A549 (cell line): ENCODE results near the gene ATG13. TPM values are rescaled to one million over a fixed set of nuclear protein-coding genes. Genes with fewer than 3 reads are reported as not detected.

Experiments
- ATAC-seq, 2 experiments: fragments of 200-7000 bp in 1 of 2; fragments of >200 bp in 1 of 2; cut with Nextera tagmentation in 1 of 2; cut with Tn5 transposase in 1 of 2; 3 replicates each; pipeline versions ENCODE4 v1.8.0 to v1.9.1; 2018 to 2020; ENCODE audit warnings: mild to moderate bottlenecking in 1 of 2, moderate library complexity in 1 of 2
- CTCF ChIA-PET: fragments of 300-600 bp; sonication (Branson Sonifier 250); formaldehyde crosslinking; extraction: SDS; loops from one replicate; lab custom pipeline; 2021; ENCODE audit warnings: antibody characterized with exemption, inconsistent platforms; lab: Yijun Ruan, JAX
- POLR2A ChIA-PET: fragments of 350-600 bp; formaldehyde crosslinking; extraction: SDS; loops from one replicate; lab custom pipeline; 2021; ENCODE audit warnings: antibody characterized with exemption, inconsistent platforms; lab: Yijun Ruan, JAX
- DNase-seq, 2 experiments: peaks; one replicate each; pipeline versions ENCODE4 v3.0.0 to v3.0.0-alpha.2; 2011 to 2016; ENCODE audit warnings: low read depth in 1 of 2, low spot score in 1 of 2
- FAIRE-seq: peaks from 2 replicates; lab custom pipeline; 2011; peaks lifted over from hg19 to GRCh38; lab: Jason Lieb, UNC
- H3K27ac ChIP-seq, 2 experiments: fragments of >200 bp; sonication (Bioruptor Twin); formaldehyde crosslinking; 3 replicates each; pipeline ENCODE4 v1.5.1; 2016 to 2017
- H3K4me1 ChIP-seq: fragments of >200 bp; sonication (Bioruptor Twin); formaldehyde crosslinking; 3 replicates; pipeline ENCODE4 v1.6.1; 2016
- H3K4me2 ChIP-seq: fragments of >200 bp; sonication (Bioruptor Twin); formaldehyde crosslinking; 3 replicates; pipeline ENCODE4 v1.6.1; 2016
- H3K4me3 ChIP-seq: fragments of >200 bp; sonication (Bioruptor Twin); formaldehyde crosslinking; 3 replicates; pipeline ENCODE4 v1.5.1; 2016
- H3K9me3 ChIP-seq: fragments of >200 bp; sonication (Bioruptor Twin); formaldehyde crosslinking; 3 replicates; pipeline ENCODE4 v1.6.1; 2016
- BCL3 ChIP-seq: fragments of >200 bp; sonication (Bioruptor Twin); formaldehyde crosslinking; IDR thresholded peaks from 3 replicates; pipeline ENCODE4 v1.6.1; 2016
- BHLHE40 ChIP-seq: IDR thresholded peaks from 2 replicates; pipeline ENCODE4 v1.6.1; 2012; ENCODE audit warnings: low read depth, low read length, inconsistent platforms
- CBX2 ChIP-seq: fragments of 200-600 bp; sonication (generic); IDR thresholded peaks from 2 replicates; pipeline ENCODE4 v1.6.1; 2016; ENCODE audit warnings: low read depth, mild to moderate bottlenecking, borderline replicate concordance
- CHD2 ChIP-seq: fragments of 150-350 bp; IDR thresholded peaks from 2 replicates; pipeline ENCODE4 v1.6.1; 2014; ENCODE audit warnings: low read length; ENCODE audit not compliant: partially characterized antibody
- CTCF ChIP-seq: fragments of >200 bp; sonication (Bioruptor Twin); formaldehyde crosslinking; IDR thresholded peaks from 3 replicates; pipeline ENCODE4 v1.5.1; 2016
- EHF ChIP-seq: fragments of 250-450 bp; sonication (Bioruptor Pico); IDR thresholded peaks from 2 replicates; pipeline ENCODE4 v1.5.0; 2020; ENCODE audit warnings: mild to moderate bottlenecking
- FOSL2 ChIP-seq, 2 experiments: fragments of 450-650 bp in 1 of 2; fragments of >200 bp in 1 of 2; sonication (Bioruptor Twin) in 1 of 2; formaldehyde crosslinking; IDR thresholded peaks; 2 replicates each; pipeline versions ENCODE4 v1.5.0 to v1.6.1; 2016 to 2020; ENCODE audit warnings: mild to moderate bottlenecking in 1 of 2, moderate library complexity in 1 of 2
- HEYL ChIP-seq: fragments of 250-450 bp; sonication (Bioruptor Pico); IDR thresholded peaks from 2 replicates; pipeline ENCODE4 v1.8.0; 2021; ENCODE audit warnings: mild to moderate bottlenecking, moderate library complexity
- HOXB13 ChIP-seq: fragments of 250-450 bp; sonication (Bioruptor Pico); IDR thresholded peaks from 2 replicates; pipeline ENCODE4 v1.5.0; 2020; ENCODE audit warnings: low read depth, mild to moderate bottlenecking, moderate library complexity
- JUN ChIP-seq, 2 experiments: fragments of >200 bp; sonication (Bioruptor Twin); formaldehyde crosslinking; IDR thresholded peaks; 2 replicates in 1 of 2; 3 replicates in 1 of 2; pipeline ENCODE4 v1.6.1; 2016 to 2017
- MAX ChIP-seq: IDR thresholded peaks from 2 replicates; pipeline ENCODE4 v1.6.1; 2012
- MYC ChIP-seq: IDR thresholded peaks from 2 replicates; pipeline ENCODE4 v1.6.1; 2012; ENCODE audit warnings: mild to moderate bottlenecking, inconsistent platforms, low read length, improper control_type of control experiment, borderline replicate concordance
- POLR2A ChIP-seq: IDR thresholded peaks from 2 replicates; pipeline ENCODE4 v1.6.1; 2012; ENCODE audit warnings: mild to moderate bottlenecking, low read length
- RFX5 ChIP-seq: fragments of 450-650 bp; IDR thresholded peaks from 2 replicates; pipeline ENCODE4 v1.7.1; 2014; ENCODE audit warnings: antibody characterized with exemption, mild to moderate bottlenecking, moderate library complexity
- SREBF2 ChIP-seq: fragments of 450-650 bp; IDR thresholded peaks from 2 replicates; pipeline ENCODE4 v1.6.1; 2014; ENCODE audit warnings: mild to moderate bottlenecking, moderate library complexity
- TP53 ChIP-seq: fragments of 250-450 bp; sonication (Bioruptor Pico); IDR thresholded peaks from 2 replicates; pipeline ENCODE4 v1.5.0; 2021; ENCODE audit warnings: mild to moderate bottlenecking, moderate library complexity
- ZNF302 ChIP-seq: fragments of 250-450 bp; sonication (Bioruptor Pico); IDR thresholded peaks from 2 replicates; pipeline ENCODE4 v1.9.0; 2021; ENCODE audit warnings: inconsistent platforms, mild to moderate bottlenecking, moderate library complexity
- ZSCAN20 ChIP-seq: fragments of 250-450 bp; sonication (Bioruptor Pico); IDR thresholded peaks from 2 replicates; pipeline ENCODE4 v1.8.0; 2022; ENCODE audit warnings: mild to moderate bottlenecking, moderate library complexity
- WGBS: methylation state at CpG from one replicate; pipeline ENCODE4 v1.1.6; 2017; ENCODE audit errors: missing lambda C conversion rate; 5-methylcytosine and 5-hydroxymethylcytosine counted together
- polyA plus RNA-seq, 4 experiments: library from polyadenylated mRNA; depleted of rRNA in 3 of 4; stranded (reverse); fragments of >200 nt; fragmentation: RNase III in 1 of 4; extraction: RNeasy Plus Mini Kit Qiagen cat#74134 plus additional on column Dnase treatment in 1 of 4; gene quantifications; 2 replicates in 3 of 4; 3 replicates in 1 of 4; pipeline ENCODE4 v1.2.3, GENCODE V29; 2011 to 2017

ATG13 gene
- polyA plus RNA-seq, 2 of the 4 experiments (the other 2 are of a cell fraction), result 39.5 to 58.6 TPM

GRCh38 chr11:46597609-46598219 lies 19.6 kb upstream of the ATG13 start:
- TF ChIP-seq ZSCAN20, result no peak
- TF ChIP-seq POLR2A, result no peak
- no peak for TF ChIP-seq ZNF302 (CRISPR knock-in tag)
- no peak for TF ChIP-seq RFX5
- TF ChIP-seq CTCF, result no peak
- no peak for ATAC-seq
- Histone ChIP-seq H3K9me3 (no peaks in the 10 kb centered on the region), H3K4me3 (no peak overlapping the region), H3K4me2 (no peak overlapping the region), H3K27ac (no peak overlapping the region), H3K4me1 (peaks cover 5% of the 10 kb centered on the region; the same call in 1 of the 3 replicates)
- ChIA-PET CTCF (no interaction called here), POLR2A (no interaction called here)
- FAIRE-seq, result no peak
- DNase-seq, result no peak
- 76% methylated on average over 6 of the region's 6 CpGs for WGBS

GRCh38 chr11:46599340-46600193 lies 17.8 kb upstream of the ATG13 start:
- ATAC-seq, result no peak
- Histone ChIP-seq H3K4me3 (no peak overlapping the region), H3K4me2 (no peak overlapping the region), H3K9me3 (no peaks in the 10 kb centered on the region), H3K4me1 (peaks cover 1% of the 10 kb centered on the region; the same call in 1 of the 3 replicates), H3K27ac (no peak overlapping the region)
- WGBS, result 87% methylated on average over 8 of the region's 8 CpGs
- no peak for DNase-seq
- ChIA-PET CTCF (interaction anchor here (0.6 to 1.6 kb wide), 6 partner anchors 13 to 249 kb away, joined by 3 to 6 read pairs (median 3); partner anchors contain the start of genes ATG13 and HARBI1), POLR2A (interaction anchor here (0.8 kb wide), 1 partner anchor 12 kb away, joined by 4 read pairs; no protein-coding TSS in a partner anchor)
- TF ChIP-seq TP53 (CRISPR knock-in tag) (no peak), CBX2 (no peak), HOXB13 (CRISPR knock-in tag) (no peak), EHF (no peak), FOSL2 (IDR thresholded peaks at IDR 0.05) (no peak), FOSL2 (CRISPR knock-in tag; IDR thresholded peaks at IDR 0.05) (no peak), BCL3 (no peak), BHLHE40 (no peak), MYC (no peak), HEYL (no peak), JUN (IDR thresholded peaks at IDR 0.05) (no peak), MAX (no peak), SREBF2 (no peak), CHD2 (no peak)
- FAIRE-seq, result no peak
